ENCODE data around the gene ATAD2B.

The ATAD2B gene

DNA sequence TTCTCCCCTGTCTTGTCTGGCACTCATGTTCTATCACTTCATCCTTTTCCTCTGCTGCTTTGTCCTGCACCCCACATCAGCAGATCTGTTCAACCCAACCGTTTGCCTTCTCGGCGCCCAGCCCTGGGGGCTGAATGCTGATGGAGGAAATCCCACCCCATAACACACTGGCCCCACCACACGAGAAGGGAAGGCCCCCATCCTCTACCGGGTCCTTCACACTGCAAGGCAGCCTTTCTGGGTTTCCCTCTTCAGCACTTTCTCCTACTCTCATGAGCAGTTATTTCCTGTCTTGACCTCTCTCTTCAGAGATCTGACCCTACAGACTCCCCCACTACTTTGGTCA, 227.4 kb downstream of the ATAD2B start:
- DNase-seq (ENCODE audit: low read depth), result no peak

DNA sequence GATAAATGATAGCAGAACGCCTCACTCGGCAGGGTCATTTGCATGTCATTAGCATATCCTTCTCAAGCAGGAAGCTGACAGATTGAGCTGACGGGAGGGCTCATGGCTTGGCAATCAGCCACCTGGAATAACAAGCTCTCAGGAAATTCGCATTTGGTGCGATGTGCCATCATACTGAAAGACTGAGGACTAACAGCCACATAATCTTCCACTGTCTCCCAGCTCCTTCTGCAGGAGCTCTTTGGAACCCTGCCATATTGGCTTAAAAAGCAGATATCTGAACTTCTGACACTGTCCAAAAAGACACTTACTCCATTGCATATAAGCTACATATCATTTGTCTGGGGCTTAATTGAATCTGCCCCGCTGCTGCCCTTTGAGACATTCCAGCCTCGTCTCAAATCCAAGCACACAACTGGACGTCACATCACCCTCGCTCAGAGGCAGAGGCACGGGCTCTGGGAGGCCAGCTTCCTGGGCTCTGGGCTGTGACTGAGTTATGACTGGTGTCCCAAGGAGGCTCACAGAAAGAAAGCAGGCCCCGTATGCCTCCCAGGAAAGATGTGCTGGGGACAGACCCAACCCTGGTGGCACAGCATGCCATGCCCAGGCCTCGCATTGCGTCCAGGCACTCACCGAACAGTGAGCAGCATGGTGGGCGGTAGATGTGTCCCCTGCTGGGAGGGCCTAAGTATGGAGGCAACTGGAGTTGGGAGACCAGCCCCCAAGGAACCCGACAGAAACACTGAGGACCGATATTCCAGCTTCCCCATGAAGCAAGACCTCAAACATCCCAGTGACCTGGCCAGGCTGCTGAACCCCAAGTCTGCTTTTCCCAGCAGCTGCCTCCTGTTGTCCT, 228.0 kb downstream of the ATAD2B start:
- no peak for DNase-seq (ENCODE audit: low read depth)

All from activated gamma-delta T cell treated with anti-CD3 and anti-CD28 coated beads, Interleukin-2, amount 50 U/mL, for 16 hours (primary cell).